Measurements from ENCODE around the gene ACOT12.

The ACOT12 gene

GRCh38 chr5:81393783-81394718 lies at the start of gene ACOT12:
Gene ACOT12, minus strand, starts transcription at chr5:81394134. Its CDS starts 20 bp downstream, at chr5:81394114.
- peaks cover 4% of the 10 kb centered on the region for H3K27me3 ChIP-seq (ENCODE audit: low read depth, low read length)
- no peaks in the 10 kb centered on the region for H3K36me3 ChIP-seq (ENCODE audit: control insufficient read depth in 1 of 2, insufficient read depth in 2 of 2, low read length in 2 of 2)
- H3K4me3 ChIP-seq (ENCODE audit: low read depth in 1 of 2, low read length in 2 of 2) = peak within 1 kb of the TSS; percentile 42 to 62
- H3K27ac ChIP-seq (ENCODE audit: low read length) = no peak within 1 kb of the TSS
- H3K9me3 ChIP-seq (ENCODE audit: control insufficient read depth in 1 of 2, low read length in 2 of 2) = peaks cover 0 to 3% of the 10 kb centered on the region in 2 donors
- peaks cover 0 to 5% of the 10 kb centered on the region in 2 donors for H3K4me1 ChIP-seq (ENCODE audit: control insufficient read depth in 1 of 2, insufficient read depth in 2 of 2, low read length in 2 of 2)

GRCh38 chr5:81435023-81435422 lies 41.1 kb upstream of the ACOT12 start:
- no peak overlapping the region for H3K4me3 ChIP-seq (ENCODE audit: low read depth in 1 of 2, low read length in 2 of 2)
- no peaks in the 10 kb centered on the region for H3K9me3 ChIP-seq (ENCODE audit: control insufficient read depth in 1 of 2, low read length in 2 of 2)
- no peak overlapping the region for H3K27ac ChIP-seq (ENCODE audit: low read length)
- no peaks in the 10 kb centered on the region for H3K27me3 ChIP-seq (ENCODE audit: low read depth, low read length)
- H3K4me1 ChIP-seq (ENCODE audit: control insufficient read depth in 1 of 2, insufficient read depth in 2 of 2, low read length in 2 of 2) = no peaks in the 10 kb centered on the region
- H3K36me3 ChIP-seq (ENCODE audit: control insufficient read depth in 1 of 2, insufficient read depth in 2 of 2, low read length in 2 of 2) = peaks cover 0 to 7% of the 10 kb centered on the region in 2 donors

DNA sequence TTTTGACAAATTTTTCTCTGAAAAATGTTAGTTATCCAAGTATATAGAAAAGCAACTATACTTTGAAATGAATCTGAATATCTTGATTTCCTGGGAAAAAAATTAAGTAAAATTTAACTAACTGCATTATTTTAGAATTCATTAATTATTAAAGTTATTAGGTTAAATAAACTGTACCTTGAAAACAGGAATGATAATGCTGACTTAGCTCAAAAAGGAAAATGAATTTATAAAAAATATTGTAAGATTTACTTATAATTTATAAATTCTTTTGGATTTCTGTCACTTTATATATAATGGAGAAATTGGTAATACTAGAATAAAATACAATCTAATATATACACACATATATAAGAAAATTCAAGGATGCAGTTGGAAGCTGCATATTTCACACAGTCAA lies 36.1 kb upstream of the ACOT12 start:
- no peaks in the 10 kb centered on the region for H3K9me3 ChIP-seq (ENCODE audit: control insufficient read depth in 1 of 2, low read length in 2 of 2)

DNA sequence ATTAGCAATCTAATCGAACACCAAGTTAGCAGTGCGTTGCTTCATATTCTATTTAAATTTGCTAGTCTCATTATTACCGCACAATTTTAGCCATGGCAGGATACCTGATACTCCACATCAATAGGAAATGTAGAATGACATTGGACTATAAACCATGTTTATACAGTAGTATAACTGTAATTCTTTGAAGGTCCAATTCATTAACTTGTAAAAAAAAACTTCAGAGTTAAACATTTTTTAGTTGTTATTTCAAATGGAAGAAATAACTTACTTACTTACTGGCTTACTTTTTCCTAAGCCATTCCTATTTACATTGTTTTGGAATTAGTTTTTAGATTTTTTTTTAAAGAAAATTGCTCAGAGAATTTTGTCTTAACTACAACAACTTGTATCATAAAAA lies 35.4 kb upstream of the ACOT12 start:
- Histone ChIP-seq H3K4me1 (ENCODE audit: control insufficient read depth in 1 of 2, insufficient read depth in 2 of 2, low read length in 2 of 2) (peaks cover 7 to 11% of the 10 kb centered on the region in 2 donors), H3K9me3 (ENCODE audit: control insufficient read depth in 1 of 2, low read length in 2 of 2) (no peaks in the 10 kb centered on the region), H3K36me3 (ENCODE audit: control insufficient read depth in 1 of 2, insufficient read depth in 2 of 2, low read length in 2 of 2) (peaks cover 0 to 4% of the 10 kb centered on the region in 2 donors), H3K4me3 (ENCODE audit: low read depth in 1 of 2, low read length in 2 of 2) (no peak overlapping the region), H3K27ac (ENCODE audit: low read length) (no peak overlapping the region), H3K27me3 (ENCODE audit: low read depth, low read length) (no peaks in the 10 kb centered on the region)

More for the DNA sequence above, 36.1 kb upstream of the ACOT12 start:
- Histone ChIP-seq H3K4me3 (ENCODE audit: low read depth in 1 of 2, low read length in 2 of 2) (no peak overlapping the region), H3K36me3 (ENCODE audit: control insufficient read depth in 1 of 2, insufficient read depth in 2 of 2, low read length in 2 of 2) (peaks cover 0 to 4% of the 10 kb centered on the region in 2 donors), H3K4me1 (ENCODE audit: control insufficient read depth in 1 of 2, insufficient read depth in 2 of 2, low read length in 2 of 2) (peaks cover 7 to 11% of the 10 kb centered on the region in 2 donors), H3K27me3 (ENCODE audit: low read depth, low read length) (no peaks in the 10 kb centered on the region), H3K27ac (ENCODE audit: low read length) (no peak overlapping the region)

DNA sequence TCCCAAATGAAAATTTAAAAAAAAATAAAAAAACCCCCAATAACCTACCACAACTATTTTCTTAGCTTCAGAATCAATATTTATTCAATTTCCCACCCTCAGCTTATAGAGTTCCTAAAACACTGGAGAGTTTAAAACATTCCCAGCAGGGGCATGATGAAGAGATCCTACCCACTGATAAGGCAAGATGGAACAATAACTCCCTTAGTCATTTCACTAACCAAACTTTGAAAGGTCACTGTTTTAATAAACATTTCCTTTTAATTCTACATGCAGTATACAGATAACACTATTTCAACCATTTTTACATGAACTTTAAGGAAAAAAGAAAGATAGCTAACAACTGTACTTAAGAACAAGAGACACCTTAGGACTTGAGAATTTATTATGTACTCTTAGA lies 34.9 kb upstream of the ACOT12 start:
- H3K4me1 ChIP-seq (ENCODE audit: control insufficient read depth in 1 of 2, insufficient read depth in 2 of 2, low read length in 2 of 2) = peaks cover 7 to 11% of the 10 kb centered on the region in 2 donors
- peaks cover 0 to 1% of the 10 kb centered on the region in 2 donors for H3K36me3 ChIP-seq (ENCODE audit: control insufficient read depth in 1 of 2, insufficient read depth in 2 of 2, low read length in 2 of 2)
- H3K27ac ChIP-seq (ENCODE audit: low read length) = no peak overlapping the region
- no peaks in the 10 kb centered on the region for H3K27me3 ChIP-seq (ENCODE audit: low read depth, low read length)
- no peaks in the 10 kb centered on the region for H3K9me3 ChIP-seq (ENCODE audit: control insufficient read depth in 1 of 2, low read length in 2 of 2)
- H3K4me3 ChIP-seq (ENCODE audit: low read depth in 1 of 2, low read length in 2 of 2) = no peak overlapping the region

DNA sequence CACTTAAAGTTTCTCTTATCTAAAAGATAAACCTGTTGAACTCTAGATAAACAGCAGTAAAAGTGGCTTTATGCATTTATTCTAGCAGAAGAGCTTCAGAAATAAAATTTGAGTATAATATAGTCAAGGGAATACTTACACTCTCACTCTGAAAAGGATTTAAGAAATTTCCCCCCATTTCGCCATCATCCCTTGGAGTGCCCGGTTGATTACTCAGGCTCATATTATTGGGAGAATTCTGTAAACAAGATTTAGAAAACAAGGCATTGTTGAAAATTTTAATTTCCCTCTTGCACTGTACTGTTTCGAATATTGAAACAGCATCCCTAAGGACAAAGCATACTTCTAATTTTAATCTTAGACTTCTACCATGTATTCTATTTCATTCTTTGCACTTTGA lies 34.5 kb upstream of the ACOT12 start:
- H3K4me3 ChIP-seq (ENCODE audit: low read depth in 1 of 2, low read length in 2 of 2) = no peak overlapping the region
- H3K9me3 ChIP-seq (ENCODE audit: control insufficient read depth in 1 of 2, low read length in 2 of 2) = no peaks in the 10 kb centered on the region
- no peaks in the 10 kb centered on the region for H3K36me3 ChIP-seq (ENCODE audit: control insufficient read depth in 1 of 2, insufficient read depth in 2 of 2, low read length in 2 of 2)
- no peaks in the 10 kb centered on the region for H3K27me3 ChIP-seq (ENCODE audit: low read depth, low read length)
- H3K27ac ChIP-seq (ENCODE audit: low read length) = no peak overlapping the region
- H3K4me1 ChIP-seq (ENCODE audit: control insufficient read depth in 1 of 2, insufficient read depth in 2 of 2, low read length in 2 of 2) = peaks cover 7 to 11% of the 10 kb centered on the region in 2 donors

GRCh38 chr5:81427566-81427965 lies 33.6 kb upstream of the ACOT12 start:
- no peak overlapping the region for H3K27ac ChIP-seq (ENCODE audit: low read length)

GRCh38 chr5:81426359-81427030 lies 32.6 kb upstream of the ACOT12 start:
- H3K4me3 ChIP-seq (ENCODE audit: low read depth in 1 of 2, low read length in 2 of 2) = no peak overlapping the region
- no peaks in the 10 kb centered on the region for H3K27me3 ChIP-seq (ENCODE audit: low read depth, low read length)
- peaks cover 7 to 11% of the 10 kb centered on the region in 2 donors for H3K4me1 ChIP-seq (ENCODE audit: control insufficient read depth in 1 of 2, insufficient read depth in 2 of 2, low read length in 2 of 2)
- no peak overlapping the region for H3K27ac ChIP-seq (ENCODE audit: low read length)
- no peaks in the 10 kb centered on the region for H3K9me3 ChIP-seq (ENCODE audit: control insufficient read depth in 1 of 2, low read length in 2 of 2)
- no peaks in the 10 kb centered on the region for H3K36me3 ChIP-seq (ENCODE audit: control insufficient read depth in 1 of 2, insufficient read depth in 2 of 2, low read length in 2 of 2)

More at GRCh38 chr5:81427566-81427965, 33.6 kb upstream of the ACOT12 start:
- Histone ChIP-seq H3K9me3 (ENCODE audit: control insufficient read depth in 1 of 2, low read length in 2 of 2) (no peaks in the 10 kb centered on the region), H3K27me3 (ENCODE audit: low read depth, low read length) (no peaks in the 10 kb centered on the region), H3K4me1 (ENCODE audit: control insufficient read depth in 1 of 2, insufficient read depth in 2 of 2, low read length in 2 of 2) (peaks cover 7 to 11% of the 10 kb centered on the region in 2 donors), H3K36me3 (ENCODE audit: control insufficient read depth in 1 of 2, insufficient read depth in 2 of 2, low read length in 2 of 2) (no peaks in the 10 kb centered on the region), H3K4me3 (ENCODE audit: low read depth in 1 of 2, low read length in 2 of 2) (no peak overlapping the region)

- H3K27ac ChIP-seq (ENCODE audit: low read length) = no peak overlapping the region
Measured at GRCh38 chr5:81425569-81425968, 31.6 kb upstream of the ACOT12 start.

DNA sequence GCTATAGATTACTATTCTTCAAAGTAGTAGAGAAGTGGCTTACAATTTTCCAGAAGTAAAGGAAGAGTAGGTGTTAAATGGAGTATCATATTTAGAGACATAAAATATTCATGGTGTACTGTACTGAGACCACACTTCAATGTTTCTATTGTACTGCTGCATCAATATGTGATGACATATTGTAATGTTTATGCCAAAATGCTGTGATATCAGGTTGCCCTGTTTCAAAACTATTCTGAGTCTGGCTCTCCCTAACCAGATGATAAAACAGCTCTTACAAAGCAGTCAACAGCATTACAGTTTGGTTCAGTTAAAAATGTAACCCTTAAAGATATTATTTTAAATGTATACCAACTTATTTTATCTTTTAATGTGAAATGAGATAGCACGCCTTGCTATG lies 30.8 kb upstream of the ACOT12 start:
- Histone ChIP-seq H3K36me3 (ENCODE audit: control insufficient read depth in 1 of 2, insufficient read depth in 2 of 2, low read length in 2 of 2) (peaks cover 0 to 14% of the 10 kb centered on the region in 2 donors), H3K27ac (ENCODE audit: low read length) (no peak overlapping the region), H3K4me3 (ENCODE audit: low read depth in 1 of 2, low read length in 2 of 2) (no peak overlapping the region), H3K27me3 (ENCODE audit: low read depth, low read length) (no peaks in the 10 kb centered on the region), H3K4me1 (ENCODE audit: control insufficient read depth in 1 of 2, insufficient read depth in 2 of 2, low read length in 2 of 2) (peaks cover 7 to 11% of the 10 kb centered on the region in 2 donors), H3K9me3 (ENCODE audit: control insufficient read depth in 1 of 2, low read length in 2 of 2) (no peaks in the 10 kb centered on the region)

More at GRCh38 chr5:81425569-81425968, 31.6 kb upstream of the ACOT12 start:
- Histone ChIP-seq H3K4me3 (ENCODE audit: low read depth in 1 of 2, low read length in 2 of 2) (no peak overlapping the region), H3K36me3 (ENCODE audit: control insufficient read depth in 1 of 2, insufficient read depth in 2 of 2, low read length in 2 of 2) (peaks cover 0 to 6% of the 10 kb centered on the region in 2 donors), H3K9me3 (ENCODE audit: control insufficient read depth in 1 of 2, low read length in 2 of 2) (no peaks in the 10 kb centered on the region), H3K4me1 (ENCODE audit: control insufficient read depth in 1 of 2, insufficient read depth in 2 of 2, low read length in 2 of 2) (peaks cover 7 to 11% of the 10 kb centered on the region in 2 donors), H3K27me3 (ENCODE audit: low read depth, low read length) (no peaks in the 10 kb centered on the region)

- peaks cover 7 to 11% of the 10 kb centered on the region in 2 donors for H3K4me1 ChIP-seq (ENCODE audit: control insufficient read depth in 1 of 2, insufficient read depth in 2 of 2, low read length in 2 of 2)
- no peaks in the 10 kb centered on the region for H3K9me3 ChIP-seq (ENCODE audit: control insufficient read depth in 1 of 2, low read length in 2 of 2)
- H3K27ac ChIP-seq (ENCODE audit: low read length) = no peak overlapping the region
- no peaks in the 10 kb centered on the region for H3K27me3 ChIP-seq (ENCODE audit: low read depth, low read length)
- H3K36me3 ChIP-seq (ENCODE audit: control insufficient read depth in 1 of 2, insufficient read depth in 2 of 2, low read length in 2 of 2) = peaks cover 0 to 20% of the 10 kb centered on the region in 2 donors
- no peak overlapping the region for H3K4me3 ChIP-seq (ENCODE audit: low read depth in 1 of 2, low read length in 2 of 2)
Measured at GRCh38 chr5:81422671-81423070, 28.7 kb upstream of the ACOT12 start.
